PC-9 (cell line): ENCODE results near the gene HSPA4L. TPM values are rescaled to one million over a fixed set of nuclear protein-coding genes. Genes with fewer than 3 reads are reported as not detected.

Source experiments
- BruUV-seq: library from RNA; stranded (reverse); fragments of 400-500 nt; replicated peaks from 2 replicates; lab custom pipeline; 2021; lab: Mats Ljungman, UMichigan
- CTCF ChIA-PET: fragments of 300-600 bp; sonication (Branson Sonifier 250); formaldehyde crosslinking; loops from one replicate; lab custom pipeline; 2022; ENCODE audit warnings: antibody characterized with exemption; lab: Charles Lee
- POLR2A ChIA-PET: fragments of 300-600 bp; sonication (Branson Sonifier 250); formaldehyde crosslinking; loops from one replicate; lab custom pipeline; 2022; ENCODE audit warnings: antibody characterized with exemption; ENCODE audit not compliant: unreplicated experiment; lab: Charles Lee
- DNase-seq, 2 experiments: peaks; one replicate each; pipeline versions ENCODE4 v3.0.0 to v3.0.0-alpha.2; 2015 to 2022; ENCODE audit warnings: mixed read lengths in 1 of 2
- H2AFZ ChIP-seq: fragments of 200-600 bp; sonication (generic); 2 replicates; pipeline ENCODE4 v1.8.1; 2017; ENCODE audit warnings: antibody characterized with exemption
- H3F3A ChIP-seq: fragments of 200-600 bp; sonication (generic); 2 replicates; pipeline ENCODE4 v1.8.1; 2017; ENCODE audit warnings: antibody characterized with exemption, mild to moderate bottlenecking, low read depth; ENCODE audit not compliant: insufficient read depth
- H3K27ac ChIP-seq: fragments of 200-600 bp; sonication (generic); 2 replicates; pipeline ENCODE4 v1.6.1; 2016; ENCODE audit warnings: mixed run types
- H3K27me3 ChIP-seq: fragments of 200-600 bp; sonication (generic); 2 replicates; pipeline ENCODE4 v1.6.1; 2016; ENCODE audit warnings: low read depth, mixed run types; ENCODE audit not compliant: insufficient read depth
- H3K36me3 ChIP-seq: fragments of 200-600 bp; sonication (generic); 2 replicates; pipeline ENCODE4 v1.6.1; 2016; ENCODE audit warnings: low read depth, mixed run types
- H3K4me1 ChIP-seq: fragments of 200-600 bp; sonication (generic); replicated peaks from 2 replicates; pipeline ENCODE4 v1.6.1; 2016; ENCODE audit warnings: mixed run types; ENCODE audit not compliant: insufficient read depth
- H3K4me2 ChIP-seq: fragments of 200-600 bp; sonication (generic); 2 replicates; pipeline ENCODE4 v1.6.1; 2017; ENCODE audit warnings: mixed run types
- H3K4me3 ChIP-seq: fragments of 200-600 bp; sonication (generic); 2 replicates; pipeline ENCODE4 v1.6.1; 2016; ENCODE audit warnings: mixed run types
- H3K79me2 ChIP-seq: fragments of 200-600 bp; sonication (generic); 2 replicates; pipeline ENCODE4 v1.6.1; 2017; ENCODE audit warnings: low read depth, mixed run types
- H3K9me2 ChIP-seq: fragments of 200-600 bp; sonication (generic); 2 replicates; pipeline ENCODE4 v1.8.1; 2017; ENCODE audit warnings: mild to moderate bottlenecking; ENCODE audit not compliant: insufficient read depth
- H3K9me3 ChIP-seq: fragments of 200-600 bp; sonication (generic); 2 replicates; pipeline ENCODE4 v1.8.1; 2016; ENCODE audit warnings: low read depth; ENCODE audit not compliant: insufficient read depth
- H4K20me1 ChIP-seq: fragments of 200-600 bp; sonication (generic); 2 replicates; pipeline ENCODE4 v1.8.1; 2017; ENCODE audit not compliant: insufficient read depth
- EZH2 ChIP-seq: fragments of 200-600 bp; sonication (generic); IDR thresholded peaks from 2 replicates; pipeline ENCODE4 v1.8.0; 2017; ENCODE audit warnings: antibody characterized with exemption, low read depth
- intact Hi-C: fragments of 100-400 bp; cut with micrococcal nuclease; formaldehyde crosslinking; loops from one replicate; pipeline ENCODE4 v1.10.0; 2022; ENCODE audit not compliant: unreplicated experiment
- total RNA-seq: library from RNA; stranded (reverse); gene quantifications from 2 replicates; pipeline ENCODE4 v1.2.3, GENCODE V29; 2021
- TF ChIP-seq, protein P1 (sequence below): fragments of 200-600 bp; sonication (generic); conservative IDR thresholded peaks from 2 replicates; pipeline ENCODE4 v1.6.1; 2017; ENCODE audit warnings: mixed run types, antibody characterized with exemption, mild to moderate bottlenecking, moderate library complexity

HSPA4L gene
- total RNA-seq, 1 experiment from 2014 or later: 5.1 TPM

DNA sequence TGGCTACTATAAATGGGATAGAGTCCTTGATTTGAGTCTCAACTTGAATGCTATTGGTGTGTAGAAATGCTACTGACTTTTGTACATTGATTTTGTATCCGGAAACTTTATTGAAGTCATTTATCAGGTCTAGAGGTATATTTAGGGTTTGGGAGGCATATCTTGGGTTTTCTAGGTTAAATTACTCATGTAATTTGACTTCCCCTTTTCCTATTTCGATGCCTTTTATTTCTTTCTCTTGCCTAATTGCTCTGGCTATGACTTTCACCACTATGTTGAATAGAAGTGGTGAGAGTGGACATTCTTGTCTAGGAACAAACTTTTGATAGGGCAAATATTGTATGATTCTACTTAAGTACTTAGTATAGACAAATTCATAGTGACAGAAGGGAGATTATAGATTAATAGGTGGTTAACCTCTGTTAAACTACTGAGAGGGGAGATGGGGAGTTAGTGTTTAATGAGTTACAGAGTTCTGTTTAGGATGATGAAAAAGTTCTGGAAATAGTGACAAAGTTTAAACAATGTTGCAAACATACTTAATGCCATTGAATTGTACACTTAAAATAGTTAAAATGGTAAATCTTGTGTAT is 22.8 kb upstream of the HSPA4L start:
- intact Hi-C loops: no loop called here
- TF ChIP-seq, protein P1, sequence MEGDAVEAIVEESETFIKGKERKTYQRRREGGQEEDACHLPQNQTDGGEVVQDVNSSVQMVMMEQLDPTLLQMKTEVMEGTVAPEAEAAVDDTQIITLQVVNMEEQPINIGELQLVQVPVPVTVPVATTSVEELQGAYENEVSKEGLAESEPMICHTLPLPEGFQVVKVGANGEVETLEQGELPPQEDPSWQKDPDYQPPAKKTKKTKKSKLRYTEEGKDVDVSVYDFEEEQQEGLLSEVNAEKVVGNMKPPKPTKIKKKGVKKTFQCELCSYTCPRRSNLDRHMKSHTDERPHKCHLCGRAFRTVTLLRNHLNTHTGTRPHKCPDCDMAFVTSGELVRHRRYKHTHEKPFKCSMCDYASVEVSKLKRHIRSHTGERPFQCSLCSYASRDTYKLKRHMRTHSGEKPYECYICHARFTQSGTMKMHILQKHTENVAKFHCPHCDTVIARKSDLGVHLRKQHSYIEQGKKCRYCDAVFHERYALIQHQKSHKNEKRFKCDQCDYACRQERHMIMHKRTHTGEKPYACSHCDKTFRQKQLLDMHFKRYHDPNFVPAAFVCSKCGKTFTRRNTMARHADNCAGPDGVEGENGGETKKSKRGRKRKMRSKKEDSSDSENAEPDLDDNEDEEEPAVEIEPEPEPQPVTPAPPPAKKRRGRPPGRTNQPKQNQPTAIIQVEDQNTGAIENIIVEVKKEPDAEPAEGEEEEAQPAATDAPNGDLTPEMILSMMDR: no peak
- TF ChIP-seq EZH2: no peak
- Histone ChIP-seq H3K9me3 (no peaks in the 10 kb centered on the region), H2AFZ (no peak overlapping the region), H3K4me3 (no peak overlapping the region), H3K36me3 (no peaks in the 10 kb centered on the region), H3K4me2 (no peak overlapping the region), H3F3A (no peaks in the 10 kb centered on the region), H3K9me2 (no peaks in the 10 kb centered on the region), H3K79me2 (no peaks in the 10 kb centered on the region), H3K27ac (no peak overlapping the region), H3K4me1 (no peaks in the 10 kb centered on the region), H3K27me3 (no peaks in the 10 kb centered on the region), H4K20me1 (no peaks in the 10 kb centered on the region)
- DNase-seq: no peak
- CTCF ChIA-PET: no interaction called here
- POLR2A ChIA-PET: no interaction called here
- BruUV-seq: no TSS peak

DNA sequence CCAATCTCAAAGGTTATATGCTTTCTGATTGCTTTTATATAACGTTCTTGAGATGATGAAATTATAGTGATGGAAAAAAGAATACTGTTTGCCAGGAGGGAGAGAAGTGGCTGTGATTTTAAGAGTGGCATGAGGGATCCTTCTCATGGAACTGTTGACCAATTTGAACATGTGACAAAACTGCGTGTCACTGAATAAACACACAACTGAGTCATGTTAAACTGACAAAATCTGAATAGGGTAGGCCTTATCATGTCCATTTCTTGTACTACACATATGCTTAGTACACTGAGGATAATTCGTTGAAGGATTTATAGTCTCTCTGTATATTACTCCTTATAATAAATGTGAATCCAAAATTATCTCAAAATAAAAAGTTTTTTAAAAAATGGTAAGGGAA is 22.2 kb upstream of the HSPA4L start:
- Histone ChIP-seq H3K36me3 (no peaks in the 10 kb centered on the region), H3K9me3 (no peaks in the 10 kb centered on the region), H3F3A (no peaks in the 10 kb centered on the region), H3K4me2 (no peak overlapping the region), H2AFZ (peak overlapping the region; percentile 56; the same call in 1 of the 2 replicates), H3K27me3 (no peaks in the 10 kb centered on the region), H3K27ac (no peak overlapping the region), H3K9me2 (no peaks in the 10 kb centered on the region), H4K20me1 (no peaks in the 10 kb centered on the region), H3K4me1 (no peaks in the 10 kb centered on the region), H3K79me2 (no peaks in the 10 kb centered on the region), H3K4me3 (no peak overlapping the region)
- DNase-seq: no peak
- ChIA-PET POLR2A (no interaction called here), CTCF (no interaction called here)
- TF ChIP-seq, protein P1: no peak
- no peak for TF ChIP-seq EZH2
- intact Hi-C loops: no loop called here
- no TSS peak for BruUV-seq

DNA sequence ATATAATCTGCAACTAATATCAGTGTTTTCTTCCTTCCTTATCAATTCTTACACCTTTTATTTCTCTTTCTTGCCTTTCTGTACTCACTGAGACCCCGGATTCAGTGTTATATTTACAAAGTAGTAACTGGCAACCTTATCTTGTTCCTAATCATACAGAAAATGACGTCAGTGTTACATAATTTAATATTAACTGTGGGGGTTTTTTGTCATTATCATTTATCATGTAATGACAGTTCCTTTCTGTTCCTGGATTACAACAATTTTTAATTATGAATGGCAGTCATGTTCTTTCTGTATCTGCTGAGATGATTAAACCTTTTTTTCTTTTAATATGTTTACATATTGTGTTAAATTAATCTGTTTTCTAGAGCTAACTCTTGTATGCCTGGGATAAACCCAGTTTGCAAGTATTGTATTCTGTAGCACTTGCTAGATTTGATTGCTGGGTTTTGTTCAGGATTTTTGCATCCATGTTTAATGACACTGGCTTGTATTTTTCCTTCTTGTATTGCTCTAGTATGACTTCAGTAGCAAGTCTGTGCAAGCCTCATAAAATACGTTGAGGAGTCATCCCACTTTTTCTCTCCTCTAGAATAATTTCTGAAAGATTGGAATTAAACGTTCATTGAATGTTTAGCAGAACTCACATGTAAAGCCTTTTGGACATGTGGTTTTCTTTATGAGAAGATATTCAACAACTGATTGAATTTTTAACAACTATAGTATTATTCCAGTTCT is 10.4 kb upstream of the HSPA4L start:
- TF ChIP-seq, protein P1: no peak
- no peak for TF ChIP-seq EZH2
- CTCF ChIA-PET: no interaction called here
- Histone ChIP-seq H3K79me2 (no peaks in the 10 kb centered on the region), H3K9me3 (no peaks in the 10 kb centered on the region), H3K9me2 (no peaks in the 10 kb centered on the region), H3K4me1 (peaks cover 6% of the 10 kb centered on the region), H3K4me3 (no peak overlapping the region), H3K36me3 (no peaks in the 10 kb centered on the region), H2AFZ (no peak overlapping the region), H4K20me1 (no peaks in the 10 kb centered on the region), H3K27me3 (no peaks in the 10 kb centered on the region), H3K4me2 (no peak overlapping the region), H3K27ac (no peak overlapping the region), H3F3A (no peaks in the 10 kb centered on the region)
- POLR2A ChIA-PET: no interaction called here
- BruUV-seq: no TSS peak
- no peak for DNase-seq
- intact Hi-C loops: no loop called here
